Osteocyte (in vitro differentiated cells): ENCODE data around the gene DBN1. TPM values are rescaled to one million over a fixed set of nuclear protein-coding genes. Genes with fewer than 3 reads are reported as not detected.
"Not testable (repeated sequence)": the region's sequence is repeated elsewhere in the genome, so short reads cannot be mapped to it uniquely, and the experiment has no call there.

Experiments
- DNase-seq: peaks from one replicate; pipeline ENCODE4 v3.0.0; 2021; ENCODE audit warnings: mixed read lengths; ENCODE audit not compliant: unreplicated experiment; ENCODE audit errors: extremely low spot score
- H3K27ac Mint-ChIP-seq: one replicate; pipeline ENCODE4 v1.8.0; 2021; ENCODE audit warnings: mild to moderate bottlenecking, mixed read lengths; ENCODE audit not compliant: unreplicated experiment
- H3K27me3 Mint-ChIP-seq: one replicate; pipeline ENCODE4 v1.8.0; 2021; ENCODE audit warnings: mixed read lengths; ENCODE audit not compliant: unreplicated experiment
- H3K36me3 Mint-ChIP-seq: one replicate; pipeline ENCODE4 v1.8.0; 2021; ENCODE audit warnings: mixed read lengths; ENCODE audit not compliant: unreplicated experiment
- H3K4me1 Mint-ChIP-seq: one replicate; pipeline ENCODE4 v1.8.0; 2021; ENCODE audit warnings: mixed read lengths; ENCODE audit not compliant: unreplicated experiment
- H3K4me3 Mint-ChIP-seq: one replicate; pipeline ENCODE4 v1.8.0; 2021; ENCODE audit warnings: mild to moderate bottlenecking, moderate library complexity, mixed read lengths; ENCODE audit not compliant: unreplicated experiment
- H3K9me3 Mint-ChIP-seq: one replicate; pipeline ENCODE4 v1.8.0; 2021; ENCODE audit warnings: mixed read lengths; ENCODE audit not compliant: unreplicated experiment
- CTCF ChIP-seq: fragments of 200-600 bp; sonication (generic); IDR thresholded peaks from 2 replicates; pipeline ENCODE4 v1.5.0; 2021; ENCODE audit warnings: antibody characterized with exemption, mild to moderate bottlenecking, moderate library complexity
- total RNA-seq: library from RNA; stranded (reverse); gene quantifications from 2 replicates; pipeline ENCODE4 v1.2.1, GENCODE V29; 2021

DBN1 gene
- total RNA-seq, 1 donor from 2014 or later = 248 TPM

- no peak for TF ChIP-seq CTCF
- Mint-ChIP-seq H3K27me3 (no peaks in the 10 kb centered on the region), H3K27ac (peak overlapping the region; percentile 98), H3K4me3 (peak overlapping the region; percentile 88), H3K9me3 (no peaks in the 10 kb centered on the region), H3K36me3 (no peaks in the 10 kb centered on the region), H3K4me1 (peaks cover 25% of the 10 kb centered on the region)
- DNase-seq = no peak
These were observed 48.1 kb downstream of the DBN1 start for GRCh38 chr5:177425196-177425800.

- no peak overlapping the region for H3K4me3 Mint-ChIP-seq
- H3K27me3 Mint-ChIP-seq = no peaks in the 10 kb centered on the region
- H3K9me3 Mint-ChIP-seq = no peaks in the 10 kb centered on the region
- H3K4me1 Mint-ChIP-seq = peaks cover 18% of the 10 kb centered on the region
- no peak overlapping the region for H3K27ac Mint-ChIP-seq
- no peaks in the 10 kb centered on the region for H3K36me3 Mint-ChIP-seq
- no peak for DNase-seq
- TF ChIP-seq CTCF = no peak
These were observed 49.8 kb downstream of the DBN1 start for GRCh38 chr5:177423671-177424070.

GRCh38 chr5:177421062-177421798, 52.2 kb downstream of the DBN1 start:
- no peaks in the 10 kb centered on the region for H3K9me3 Mint-ChIP-seq
- H3K36me3 Mint-ChIP-seq = no peaks in the 10 kb centered on the region
- TF ChIP-seq CTCF = no peak

GRCh38 chr5:177420472-177420871, 53.0 kb downstream of the DBN1 start:
- not testable (repeated sequence) for H3K9me3 Mint-ChIP-seq, H3K4me1 Mint-ChIP-seq, H3K36me3 Mint-ChIP-seq, DNase-seq, H3K27me3 Mint-ChIP-seq, H3K4me3 Mint-ChIP-seq, H3K27ac Mint-ChIP-seq

More at GRCh38 chr5:177421062-177421798, 52.2 kb downstream of the DBN1 start:
- DNase-seq = no peak
- no peaks in the 10 kb centered on the region for H3K27me3 Mint-ChIP-seq
- no peak overlapping the region for H3K4me3 Mint-ChIP-seq
- no peak overlapping the region for H3K27ac Mint-ChIP-seq
- peaks cover 9% of the 10 kb centered on the region for H3K4me1 Mint-ChIP-seq

GRCh38 chr5:177419046-177419445, 54.4 kb downstream of the DBN1 start:
- no peaks in the 10 kb centered on the region for H3K36me3 Mint-ChIP-seq
- no peak for DNase-seq
- H3K4me1 Mint-ChIP-seq = peaks cover 3% of the 10 kb centered on the region
- TF ChIP-seq CTCF = no peak
- no peak overlapping the region for H3K4me3 Mint-ChIP-seq
- H3K27me3 Mint-ChIP-seq = peaks cover under 1% of the 10 kb centered on the region
- no peak overlapping the region for H3K27ac Mint-ChIP-seq
- H3K9me3 Mint-ChIP-seq = no peaks in the 10 kb centered on the region

- not testable (repeated sequence) for H3K27me3 Mint-ChIP-seq, H3K4me3 Mint-ChIP-seq, H3K4me1 Mint-ChIP-seq, H3K27ac Mint-ChIP-seq, H3K9me3 Mint-ChIP-seq, H3K36me3 Mint-ChIP-seq, DNase-seq
These were observed 56.4 kb downstream of the DBN1 start for GRCh38 chr5:177417081-177417480.
